ENCODE measurements around the gene LIPN. TPM values are rescaled to one million over a fixed set of nuclear protein-coding genes. Genes with fewer than 3 reads are reported as not detected.

The LIPN gene
- total and polyA plus RNA-seq, 2 donors (not counting 3 experiments of a cell fraction or from before 2014, with no cell fraction given), result not detected

DNA sequence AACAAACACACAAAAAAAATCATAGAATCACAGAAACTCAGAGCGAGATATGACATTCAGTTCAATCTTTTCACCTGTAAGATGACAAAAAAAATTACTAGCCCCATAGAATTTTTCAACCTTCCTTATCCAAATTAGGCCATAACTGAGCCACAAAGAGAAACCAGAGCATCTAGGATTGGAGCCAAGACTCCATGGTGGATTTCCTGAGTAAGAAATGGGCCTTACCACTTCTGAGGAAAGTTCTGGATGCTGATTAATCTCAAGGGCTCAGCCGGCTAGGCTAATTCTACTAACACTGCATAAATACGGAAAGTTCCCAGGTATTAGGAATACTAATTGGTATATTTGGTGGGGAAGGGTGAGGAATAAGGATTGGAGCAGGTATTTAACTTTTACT, 59.5 kb downstream of the LIPN start:
- H3K36me3 ChIP-seq (ENCODE audit: control insufficient read depth in 2 of 2, extremely low read depth in 1 of 2, insufficient read depth in 2 of 2, low read length in 2 of 2), result no peaks in the 10 kb centered on the region
- H3K9me1 ChIP-seq (replicated peaks; ENCODE audit: control insufficient read depth, extremely low read depth, insufficient read depth, low read length), result no peaks in the 10 kb centered on the region
- no peak overlapping the region for H3K4me3 ChIP-seq (replicated peaks in 1 of 3; ENCODE audit: insufficient read depth in 1 of 3, low read depth in 1 of 3, low read length in 3 of 3)
- ChIA-PET POLR2A (no interaction called here), CTCF (no interaction called here)
- no peak for FAIRE-seq
- H3K79me2 ChIP-seq (ENCODE audit: control insufficient read depth, insufficient read depth, low read length), result no peaks in the 10 kb centered on the region
- no peak overlapping the region for H3K27ac ChIP-seq (ENCODE audit: insufficient read depth, low read depth, low read length)
- H3K9ac ChIP-seq (replicated peaks; ENCODE audit: extremely low read depth, insufficient read depth, low read length), result no peak overlapping the region
- H3K4me2 ChIP-seq (ENCODE audit: insufficient read depth, low read length), result no peak overlapping the region
- BruUV-seq (replicated peaks), result no TSS peak
- intact Hi-C loops (cut with micrococcal nuclease) (no loop called here), dilution Hi-C loops (cut with MboI; ENCODE audit: extremely low pct_ligation_motif_present, low sequenced_read_pairs) (no loop called here)
- peaks cover 0 to 7% of the 10 kb centered on the region in 2 experiments for H3K27me3 ChIP-seq (ENCODE audit: control insufficient read depth in 2 of 2, insufficient read depth in 2 of 2, low read length in 2 of 2)
- TF ChIP-seq MYC (IDR thresholded peaks at IDR 0.05; ENCODE audit: low read depth, low read length) (no peak), GATA2 (IDR thresholded peaks at IDR 0.05; ENCODE audit: insufficient read depth, insufficient read length, low read depth, low read length) (no peak), JUN (IDR thresholded peaks at IDR 0.05; ENCODE audit: borderline replicate concordance, insufficient read depth, insufficient read length, low read depth) (no peak), POLR2A (IDR thresholded peaks at IDR 0.05; ENCODE audit: low read depth, low read length) (no peak), POLR2AphosphoS5 (IDR thresholded peaks at IDR 0.05; ENCODE audit: insufficient read depth, low read depth, low read length) (no peak), EZH2 (IDR thresholded peaks at IDR 0.05; ENCODE audit: borderline replicate concordance, low read depth, low read length, severe bottlenecking) (no peak), FOS (IDR thresholded peaks at IDR 0.05; ENCODE audit: borderline replicate concordance, insufficient read depth, low read length) (no peak)
- TF ChIP-seq, protein P1, sequence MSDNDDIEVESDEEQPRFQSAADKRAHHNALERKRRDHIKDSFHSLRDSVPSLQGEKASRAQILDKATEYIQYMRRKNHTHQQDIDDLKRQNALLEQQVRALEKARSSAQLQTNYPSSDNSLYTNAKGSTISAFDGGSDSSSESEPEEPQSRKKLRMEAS (IDR thresholded peaks at IDR 0.05; ENCODE audit: insufficient read depth, insufficient read length), result no peak
- TF ChIP-seq, protein P2, sequence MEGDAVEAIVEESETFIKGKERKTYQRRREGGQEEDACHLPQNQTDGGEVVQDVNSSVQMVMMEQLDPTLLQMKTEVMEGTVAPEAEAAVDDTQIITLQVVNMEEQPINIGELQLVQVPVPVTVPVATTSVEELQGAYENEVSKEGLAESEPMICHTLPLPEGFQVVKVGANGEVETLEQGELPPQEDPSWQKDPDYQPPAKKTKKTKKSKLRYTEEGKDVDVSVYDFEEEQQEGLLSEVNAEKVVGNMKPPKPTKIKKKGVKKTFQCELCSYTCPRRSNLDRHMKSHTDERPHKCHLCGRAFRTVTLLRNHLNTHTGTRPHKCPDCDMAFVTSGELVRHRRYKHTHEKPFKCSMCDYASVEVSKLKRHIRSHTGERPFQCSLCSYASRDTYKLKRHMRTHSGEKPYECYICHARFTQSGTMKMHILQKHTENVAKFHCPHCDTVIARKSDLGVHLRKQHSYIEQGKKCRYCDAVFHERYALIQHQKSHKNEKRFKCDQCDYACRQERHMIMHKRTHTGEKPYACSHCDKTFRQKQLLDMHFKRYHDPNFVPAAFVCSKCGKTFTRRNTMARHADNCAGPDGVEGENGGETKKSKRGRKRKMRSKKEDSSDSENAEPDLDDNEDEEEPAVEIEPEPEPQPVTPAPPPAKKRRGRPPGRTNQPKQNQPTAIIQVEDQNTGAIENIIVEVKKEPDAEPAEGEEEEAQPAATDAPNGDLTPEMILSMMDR (IDR thresholded peaks at IDR 0.05; ENCODE audit: extremely low read depth in 1 of 2, insufficient read depth in 1 of 2, low read depth in 1 of 2, low read length in 2 of 2), result no peak
- H4K20me1 ChIP-seq (replicated peaks; ENCODE audit: control insufficient read depth, extremely low read depth, insufficient read depth, low read length), result no peaks in the 10 kb centered on the region
- H2AFZ ChIP-seq (ENCODE audit: low read depth, low read length), result no peak overlapping the region
- DNase-seq (ENCODE audit: low read depth, low spot score), result no peak
- no peaks in the 10 kb centered on the region for H3K4me1 ChIP-seq (ENCODE audit: control insufficient read depth, extremely low read depth, insufficient read depth, low read length)
- H3K9me3 ChIP-seq (replicated peaks; ENCODE audit: control insufficient read depth, insufficient read depth, low read length), result no peaks in the 10 kb centered on the region

Data from endothelial cell of umbilical vein (primary cell).